ENCODE data around the gene FADS1.

DNA sequence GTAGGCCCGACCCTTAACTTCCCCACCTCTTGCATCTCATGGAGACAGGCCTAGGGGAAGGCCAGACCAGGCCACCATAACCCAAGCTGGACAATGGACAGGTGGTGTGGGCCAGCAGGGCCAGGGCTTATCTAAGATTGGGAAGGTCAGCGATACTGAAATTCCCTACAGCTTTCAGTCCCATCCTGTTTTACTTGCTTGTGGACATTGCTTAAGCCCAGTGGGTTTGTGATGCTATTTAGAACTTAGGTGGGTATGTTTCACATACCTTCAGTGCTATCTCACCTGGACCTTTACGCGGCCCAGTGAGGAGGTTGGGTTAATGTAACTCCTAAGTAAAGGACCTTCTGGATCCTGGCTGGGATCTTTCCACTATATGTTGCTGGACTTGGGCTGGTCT is 13.0 kb upstream of the FADS1 start:
- TF ChIP-seq, protein P1, sequence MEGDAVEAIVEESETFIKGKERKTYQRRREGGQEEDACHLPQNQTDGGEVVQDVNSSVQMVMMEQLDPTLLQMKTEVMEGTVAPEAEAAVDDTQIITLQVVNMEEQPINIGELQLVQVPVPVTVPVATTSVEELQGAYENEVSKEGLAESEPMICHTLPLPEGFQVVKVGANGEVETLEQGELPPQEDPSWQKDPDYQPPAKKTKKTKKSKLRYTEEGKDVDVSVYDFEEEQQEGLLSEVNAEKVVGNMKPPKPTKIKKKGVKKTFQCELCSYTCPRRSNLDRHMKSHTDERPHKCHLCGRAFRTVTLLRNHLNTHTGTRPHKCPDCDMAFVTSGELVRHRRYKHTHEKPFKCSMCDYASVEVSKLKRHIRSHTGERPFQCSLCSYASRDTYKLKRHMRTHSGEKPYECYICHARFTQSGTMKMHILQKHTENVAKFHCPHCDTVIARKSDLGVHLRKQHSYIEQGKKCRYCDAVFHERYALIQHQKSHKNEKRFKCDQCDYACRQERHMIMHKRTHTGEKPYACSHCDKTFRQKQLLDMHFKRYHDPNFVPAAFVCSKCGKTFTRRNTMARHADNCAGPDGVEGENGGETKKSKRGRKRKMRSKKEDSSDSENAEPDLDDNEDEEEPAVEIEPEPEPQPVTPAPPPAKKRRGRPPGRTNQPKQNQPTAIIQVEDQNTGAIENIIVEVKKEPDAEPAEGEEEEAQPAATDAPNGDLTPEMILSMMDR (optimal IDR thresholded peaks at IDR 0.05 in 1 of 3, IDR thresholded peaks at IDR 0.05 in 1 of 3, conservative IDR thresholded peaks at IDR 0.05 in 1 of 3; ENCODE audit: extremely low read depth in 1 of 3, insufficient read depth in 2 of 3, low read length in 3 of 3) = no peak
- no peak for TF ChIP-seq EZH2 (IDR thresholded peaks at IDR 0.05; ENCODE audit: low read length)

Data from keratinocyte (primary cell).